ENCODE data around the gene MTMR3. TPM values are rescaled to one million over a fixed set of nuclear protein-coding genes. Genes with fewer than 3 reads are reported as not detected.

MTMR3 gene
- total RNA-seq, 1 donor from 2014 or later, result 36.9 TPM

GRCh38 chr22:29877620-29878019 lies 5.4 kb upstream of the MTMR3 start:
- H3K27ac Mint-ChIP-seq (ENCODE audit: unreplicated experiment), result peak overlapping the region; percentile 45
- no peaks in the 10 kb centered on the region for H3K9me3 Mint-ChIP-seq (ENCODE audit: low read depth)
- no peak overlapping the region for H3K4me3 Mint-ChIP-seq (ENCODE audit: unreplicated experiment)
- H3K4me1 Mint-ChIP-seq (ENCODE audit: low read depth), result peaks cover 7% of the 10 kb centered on the region
- no peaks in the 10 kb centered on the region for H3K36me3 Mint-ChIP-seq (ENCODE audit: low read depth)
- no peak for DNase-seq (ENCODE audit: low spot score)
- TF ChIP-seq CTCF (IDR thresholded peaks at IDR 0.05), result no peak
- H3K27me3 Mint-ChIP-seq (ENCODE audit: low read depth), result peaks cover 5% of the 10 kb centered on the region

DNA sequence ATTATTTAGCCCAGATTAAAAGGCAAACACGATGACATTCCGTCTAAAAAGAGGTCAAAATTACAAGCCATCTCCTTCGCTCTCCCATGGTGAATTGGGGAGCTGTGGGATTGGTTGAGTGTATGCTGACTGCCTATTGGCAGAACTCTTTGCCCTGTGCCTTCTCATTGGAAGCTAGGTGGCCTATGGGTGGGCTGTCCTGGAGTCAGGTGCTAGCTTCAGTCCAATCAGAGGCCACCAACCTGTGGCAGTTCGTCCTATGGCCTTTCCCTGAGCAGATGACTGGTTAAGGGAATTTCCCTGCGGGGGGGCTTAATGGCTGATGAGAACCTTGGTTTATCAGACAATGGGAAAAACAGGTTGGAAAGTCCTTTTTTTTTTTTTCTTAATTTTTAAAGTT lies 3.2 kb upstream of the MTMR3 start:
- Mint-ChIP-seq H3K27ac (ENCODE audit: unreplicated experiment) (no peak overlapping the region), H3K9me3 (ENCODE audit: low read depth) (no peaks in the 10 kb centered on the region), H3K4me3 (ENCODE audit: unreplicated experiment) (no peak overlapping the region), H3K36me3 (ENCODE audit: low read depth) (no peaks in the 10 kb centered on the region), H3K27me3 (ENCODE audit: low read depth) (peaks cover 5% of the 10 kb centered on the region), H3K4me1 (ENCODE audit: low read depth) (peaks cover 10% of the 10 kb centered on the region)
- no peak for DNase-seq (ENCODE audit: low spot score)
- no peak for TF ChIP-seq CTCF (IDR thresholded peaks at IDR 0.05)

DNA sequence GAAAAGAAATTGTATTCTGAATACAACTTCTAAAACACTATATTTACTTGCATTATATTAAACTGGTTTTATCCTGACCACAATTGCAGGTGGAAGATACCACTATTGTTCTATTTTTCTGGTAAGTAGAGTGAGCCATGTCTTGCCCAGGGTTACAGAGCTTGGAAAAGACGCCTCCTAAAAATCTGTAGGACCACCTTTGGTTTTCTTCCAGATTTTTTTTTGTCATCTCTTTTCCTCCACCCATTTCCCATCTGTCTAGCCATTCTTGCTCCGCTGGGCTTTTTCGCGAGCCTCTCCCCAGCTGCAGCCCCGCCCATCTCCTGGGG lies 294 bp upstream of the MTMR3 start:
- peaks cover 7% of the 10 kb centered on the region for H3K4me1 Mint-ChIP-seq (ENCODE audit: low read depth)
- no peaks in the 10 kb centered on the region for H3K36me3 Mint-ChIP-seq (ENCODE audit: low read depth)
- H3K4me3 Mint-ChIP-seq (ENCODE audit: unreplicated experiment), result peak overlapping the region; percentile 86
- no peak for DNase-seq (ENCODE audit: low spot score)
- no peaks in the 10 kb centered on the region for H3K27me3 Mint-ChIP-seq (ENCODE audit: low read depth)
- no peak for TF ChIP-seq CTCF (IDR thresholded peaks at IDR 0.05)
- peak overlapping the region; percentile 91 for H3K27ac Mint-ChIP-seq (ENCODE audit: unreplicated experiment)
- H3K9me3 Mint-ChIP-seq (ENCODE audit: low read depth), result no peaks in the 10 kb centered on the region

DNA sequence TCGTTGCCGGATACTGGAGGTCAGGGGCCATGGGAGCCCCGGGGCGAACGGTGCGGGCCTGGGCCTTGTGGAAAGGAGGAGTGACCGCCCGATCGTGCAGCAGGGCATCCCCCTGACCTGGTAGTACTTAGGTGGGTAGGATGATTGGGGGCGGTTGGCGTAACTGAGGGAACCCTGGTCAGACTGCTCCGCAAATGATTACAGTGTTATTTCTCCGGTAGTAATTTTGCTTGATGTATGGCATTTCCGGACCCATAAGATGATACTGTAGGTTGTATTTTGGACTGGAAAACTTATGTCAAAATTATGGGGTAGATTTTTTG lies 762 bp downstream of the MTMR3 start:
- Mint-ChIP-seq H3K4me3 (ENCODE audit: unreplicated experiment) (peak overlapping the region; percentile 86), H3K36me3 (ENCODE audit: low read depth) (no peaks in the 10 kb centered on the region), H3K9me3 (ENCODE audit: low read depth) (no peaks in the 10 kb centered on the region), H3K4me1 (ENCODE audit: low read depth) (peaks cover 3% of the 10 kb centered on the region), H3K27me3 (ENCODE audit: low read depth) (no peaks in the 10 kb centered on the region), H3K27ac (ENCODE audit: unreplicated experiment) (peak overlapping the region; percentile 91)
- no peak for TF ChIP-seq CTCF (IDR thresholded peaks at IDR 0.05)
- no peak for DNase-seq (ENCODE audit: low spot score)

DNA sequence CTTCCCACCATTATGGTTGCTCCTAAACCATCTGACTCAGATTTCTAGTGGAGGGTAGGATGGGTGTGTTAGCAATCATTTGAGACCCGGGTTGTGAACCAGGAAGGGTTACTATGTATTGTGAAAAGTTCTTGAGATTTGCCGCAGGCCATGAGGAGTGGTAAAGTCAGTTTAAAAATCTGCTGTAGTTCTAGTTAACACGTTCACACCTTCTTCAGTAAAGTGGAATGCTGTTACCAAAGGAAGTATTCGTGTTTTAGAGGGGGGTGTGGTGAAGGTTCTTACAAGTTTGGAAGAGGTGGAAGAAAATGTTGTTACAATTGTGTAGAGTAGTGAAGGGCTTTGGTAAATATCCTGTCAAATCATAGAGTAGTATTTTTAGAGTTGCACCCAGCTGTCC lies 2.6 kb downstream of the MTMR3 start:
- Mint-ChIP-seq H3K27ac (ENCODE audit: unreplicated experiment) (no peak overlapping the region), H3K27me3 (ENCODE audit: low read depth) (no peaks in the 10 kb centered on the region), H3K36me3 (ENCODE audit: low read depth) (no peaks in the 10 kb centered on the region), H3K9me3 (ENCODE audit: low read depth) (no peaks in the 10 kb centered on the region), H3K4me1 (ENCODE audit: low read depth) (peaks cover 3% of the 10 kb centered on the region), H3K4me3 (ENCODE audit: unreplicated experiment) (no peak overlapping the region)
- TF ChIP-seq CTCF (IDR thresholded peaks at IDR 0.05), result no peak
- no peak for DNase-seq (ENCODE audit: low spot score)
